GM18873 (cell line): ENCODE measurements around the gene RPP38.
A peak's percentile ranks its signal among the peaks of the same experiment; 100 is the strongest.

Experiments
- ATAC-seq: cut with Tn5 transposase; IDR thresholded peaks from one replicate; pipeline ENCODE4 v1.9.1; 2021; ENCODE audit warnings: mild to moderate bottlenecking, moderate library complexity, moderate number of reproducible peaks; ENCODE audit not compliant: unreplicated experiment, low FRiP score

The RPP38 gene

GRCh38 chr10:15106352-15107013 is 9.3 kb downstream of the RPP38 start:
- ATAC-seq, result peak; percentile 72

DNA sequence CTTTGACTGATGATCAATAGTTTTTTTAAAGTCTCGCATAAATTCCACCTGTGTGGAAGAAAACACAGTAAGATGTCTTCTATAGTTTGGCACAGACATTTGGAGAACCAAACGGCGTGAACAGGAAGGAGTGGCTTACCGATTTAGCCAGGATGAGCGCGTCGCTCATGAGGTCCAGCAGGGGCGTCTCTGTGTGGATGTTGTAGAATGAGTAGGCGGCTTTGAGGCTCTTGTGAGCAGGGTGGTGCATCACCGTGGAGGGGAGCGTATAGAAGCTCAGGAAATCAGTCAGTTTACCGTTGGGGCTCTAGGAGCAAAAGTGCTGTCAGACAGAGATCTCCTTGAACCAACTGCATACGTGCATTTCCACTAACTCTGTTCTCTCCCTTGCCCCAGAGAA is 15.5 kb downstream of the RPP38 start:
- ATAC-seq, result no peak

GRCh38 chr10:15113766-15114165 is 16.6 kb downstream of the RPP38 start:
- no peak for ATAC-seq

DNA sequence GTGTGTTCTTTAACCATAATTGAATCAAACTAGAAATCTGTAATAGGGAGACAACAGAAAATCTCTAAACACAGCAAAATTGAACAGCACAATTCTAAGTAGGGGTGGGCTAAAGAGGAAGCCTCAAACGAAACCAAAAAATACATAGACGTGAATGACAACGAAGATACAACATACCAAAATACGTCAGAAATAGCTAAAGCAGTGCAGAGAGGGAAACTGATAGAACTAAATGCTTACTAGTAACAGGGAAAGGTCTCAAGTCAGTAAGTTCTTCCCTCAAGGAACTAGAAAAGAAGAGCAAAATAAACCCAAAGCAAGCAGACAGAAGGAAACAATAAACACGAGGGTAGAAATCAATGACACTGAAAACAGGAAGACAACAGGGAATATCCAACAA is 19.1 kb downstream of the RPP38 start:
- ATAC-seq, result no peak

- no peak for ATAC-seq
These were observed 21.5 kb downstream of the RPP38 start for GRCh38 chr10:15118615-15119014.

DNA sequence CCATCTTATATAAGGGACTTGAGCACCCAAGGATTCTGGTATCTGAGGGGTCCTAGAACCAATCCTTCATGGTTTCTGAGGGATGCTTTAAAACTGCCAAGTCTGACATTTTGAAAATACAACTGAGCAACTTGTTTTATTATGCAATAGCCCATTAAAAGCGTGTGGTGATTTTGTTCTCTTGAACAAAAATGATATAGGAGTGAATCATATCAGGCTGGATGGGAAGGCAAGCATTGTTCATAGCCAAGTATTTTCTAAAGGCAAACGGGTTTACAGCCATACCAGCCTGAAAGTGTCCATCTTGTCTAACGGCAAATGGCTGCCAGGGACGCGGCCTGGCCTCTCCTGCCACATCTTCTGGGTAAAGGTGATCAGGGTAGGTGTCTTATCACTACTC is 23.4 kb downstream of the RPP38 start:
- no peak for ATAC-seq

DNA sequence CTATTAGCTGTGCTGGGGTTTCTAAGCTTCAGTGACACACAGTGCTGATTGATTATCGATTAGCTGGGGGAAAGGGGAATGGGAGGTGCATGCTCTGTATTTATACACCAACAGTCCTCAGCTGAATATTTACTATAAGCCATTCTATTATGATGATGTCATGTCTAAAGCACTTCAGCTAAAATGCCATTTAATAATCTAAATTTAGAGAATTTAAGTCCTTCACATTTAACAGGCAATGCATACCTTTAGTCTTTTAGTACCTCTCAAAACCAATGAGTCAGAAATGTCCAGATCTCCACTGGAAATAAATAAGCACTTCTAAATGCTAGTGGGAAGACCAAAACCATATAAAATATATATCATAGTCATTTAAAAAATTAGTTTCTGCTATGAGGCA is 24.6 kb downstream of the RPP38 start:
- no peak for ATAC-seq

DNA sequence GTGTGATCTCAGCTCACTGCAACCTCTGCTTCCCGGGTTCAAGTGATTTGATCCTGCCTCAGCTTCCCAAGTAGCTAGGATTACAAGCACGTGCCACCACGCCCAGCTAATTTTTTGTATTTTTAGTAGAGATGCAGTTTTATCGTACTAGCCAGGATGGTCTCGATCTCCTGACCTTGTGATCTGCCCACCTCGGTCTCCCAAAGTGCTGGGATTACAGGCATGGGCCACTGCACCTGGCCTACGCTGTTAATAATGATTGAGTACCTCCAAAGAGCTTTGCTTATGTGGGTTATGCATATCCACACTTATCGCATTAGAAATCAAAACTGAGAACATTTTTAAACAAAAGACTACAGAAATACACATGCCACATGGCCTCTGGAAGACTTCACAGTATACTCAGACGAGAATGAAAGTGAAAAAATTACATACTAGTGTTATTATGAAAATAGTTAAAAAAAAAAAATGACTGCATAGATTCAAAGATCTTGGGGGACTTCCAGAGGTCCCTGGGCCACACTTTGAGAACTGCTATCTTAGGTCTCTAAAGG is 25.4 kb downstream of the RPP38 start:
- ATAC-seq, result peak; percentile 92

DNA sequence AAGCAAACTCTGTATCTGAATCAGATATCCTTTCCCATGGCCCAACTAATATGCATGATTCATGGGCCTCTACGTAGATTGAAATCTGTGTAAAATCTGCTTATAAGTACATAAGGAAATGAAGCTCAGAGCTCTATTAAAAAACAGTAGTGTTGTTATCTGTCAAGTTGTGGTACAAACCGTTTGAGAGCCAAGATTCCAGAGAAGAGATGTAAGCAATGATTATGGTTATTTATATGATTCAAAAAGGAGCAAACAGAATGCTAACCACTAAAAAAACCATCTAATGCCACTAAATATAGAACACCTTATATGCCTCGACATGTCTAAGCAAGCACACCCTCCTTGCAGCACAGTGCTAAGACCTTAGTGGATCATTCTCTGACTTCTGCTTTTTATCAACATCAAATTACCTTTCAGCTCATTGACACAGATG is 26.6 kb downstream of the RPP38 start:
- ATAC-seq, result no peak

GRCh38 chr10:15124190-15124589 is 27.0 kb downstream of the RPP38 start:
- no peak for ATAC-seq

GRCh38 chr10:15124908-15125307 is 27.8 kb downstream of the RPP38 start:
- no peak for ATAC-seq

- no peak for ATAC-seq
These were observed 34.2 kb downstream of the RPP38 start for GRCh38 chr10:15131330-15131729.

DNA sequence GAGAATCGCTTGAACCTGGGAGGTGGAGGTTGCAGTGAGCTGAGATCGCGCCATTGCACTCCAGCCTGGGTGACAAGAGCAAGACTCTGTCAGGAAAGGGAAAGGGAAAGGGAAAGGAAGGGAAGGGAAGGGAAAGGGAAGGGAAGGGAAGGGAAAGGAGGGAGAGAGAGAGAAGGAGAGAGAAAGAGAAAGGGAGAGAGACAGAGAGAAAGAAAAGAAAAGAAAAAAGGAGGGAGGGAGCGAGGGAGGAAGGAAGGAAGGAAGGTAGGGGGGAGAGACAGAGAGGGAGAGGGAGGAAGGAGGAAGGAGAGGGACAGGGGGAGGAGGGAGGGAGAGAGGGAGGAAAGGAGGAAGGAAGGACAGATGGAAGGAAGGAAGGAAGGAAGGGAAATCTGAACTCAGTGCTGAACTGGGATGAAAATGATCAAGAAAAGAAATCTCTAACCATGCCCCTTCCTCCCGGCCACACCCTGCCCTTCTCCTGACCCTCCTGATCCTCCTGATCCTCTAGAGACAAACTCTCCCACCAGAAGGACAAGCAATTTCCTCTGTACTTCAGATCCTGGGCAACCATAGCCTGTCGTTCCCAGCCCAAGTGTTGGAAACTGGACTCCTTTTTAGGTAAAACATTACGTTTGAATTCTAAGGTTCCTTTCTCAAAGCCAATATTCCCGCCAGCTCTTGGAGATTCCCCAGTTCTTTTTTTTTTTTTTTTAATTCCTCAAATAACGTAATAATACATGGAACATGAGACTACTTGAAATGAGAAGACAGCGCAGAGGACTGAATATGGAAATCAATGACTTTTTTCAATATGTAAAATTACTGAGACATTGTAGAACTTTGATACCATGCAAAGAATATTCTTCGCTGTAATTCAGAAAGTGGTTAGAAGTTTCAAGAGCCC is 39.2 kb downstream of the RPP38 start:
- ATAC-seq, result no peak

DNA sequence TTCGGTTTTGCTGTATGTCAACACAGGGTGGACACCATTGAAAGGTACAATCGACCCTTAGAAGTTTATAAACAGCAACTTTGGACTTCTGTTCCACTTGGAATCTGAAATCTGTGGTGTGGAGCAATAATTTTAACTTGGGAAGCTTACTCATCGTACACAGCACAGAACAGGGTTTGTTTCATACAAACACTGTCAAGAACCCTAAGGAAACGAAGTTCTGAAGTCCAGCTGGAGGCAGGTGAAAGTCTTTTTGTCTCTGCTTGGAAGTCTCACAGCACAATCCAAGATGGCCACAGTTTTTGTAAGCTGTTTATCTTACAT is 39.8 kb downstream of the RPP38 start:
- ATAC-seq, result no peak

DNA sequence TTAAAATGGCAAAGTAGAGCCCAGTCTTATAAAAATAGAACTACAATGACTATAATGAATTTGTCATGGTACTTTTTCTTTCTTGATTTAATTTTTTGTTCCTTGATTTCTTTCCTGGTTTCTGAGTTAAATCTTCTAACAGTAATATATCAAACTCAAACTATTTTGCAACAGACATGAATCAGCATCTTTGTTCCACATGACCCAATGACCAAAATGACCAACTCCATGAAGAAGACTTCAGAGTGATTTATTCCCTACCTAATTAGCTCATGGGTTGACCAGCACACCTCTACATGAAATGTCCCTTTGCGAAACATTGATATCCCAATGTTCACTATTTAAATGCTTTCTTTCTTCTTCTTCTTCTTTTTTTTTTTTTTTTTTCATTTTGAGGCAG is 40.5 kb downstream of the RPP38 start:
- ATAC-seq, result no peak

DNA sequence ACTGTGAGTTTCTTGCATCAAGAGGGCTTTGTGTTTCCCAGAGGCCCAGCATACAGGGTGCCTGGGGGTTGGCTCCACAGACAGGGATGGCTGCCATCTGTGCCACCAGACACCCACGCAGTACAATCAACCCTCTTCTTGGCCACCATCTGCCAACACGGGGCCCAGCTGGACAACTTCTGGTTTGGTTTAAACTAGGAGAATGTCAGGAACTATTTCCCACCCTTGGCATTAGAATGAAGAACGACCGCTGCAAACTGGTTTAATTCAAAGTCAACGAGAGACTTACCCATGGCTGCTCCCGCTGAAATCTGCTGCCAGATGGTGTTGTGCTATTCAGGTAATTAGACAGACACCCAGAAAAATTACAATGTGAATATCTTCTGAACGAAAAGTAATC is 43.5 kb downstream of the RPP38 start:
- ATAC-seq, result no peak

- no peak for ATAC-seq
These were observed 44.2 kb downstream of the RPP38 start for GRCh38 chr10:15141136-15142054.

DNA sequence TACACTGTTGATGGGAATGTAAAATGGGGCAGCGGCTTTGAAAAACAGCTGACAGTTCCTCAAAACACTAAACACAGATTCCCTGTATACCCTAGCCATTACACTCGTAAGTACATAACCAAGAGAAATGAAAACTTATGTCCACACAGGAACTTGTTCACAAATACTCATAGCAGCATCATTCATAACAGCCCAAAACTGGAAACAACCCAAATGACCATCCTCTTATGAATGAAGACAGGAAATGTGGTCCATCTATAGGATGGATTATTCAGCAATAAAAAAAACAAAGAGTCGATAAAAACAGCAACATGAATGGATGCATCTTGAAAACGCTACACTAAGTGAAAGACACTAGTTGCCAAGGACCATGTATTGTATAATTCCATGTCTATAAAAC is 47.6 kb downstream of the RPP38 start:
- no peak for ATAC-seq

- ATAC-seq, result no peak
These were observed 49.2 kb downstream of the RPP38 start for GRCh38 chr10:15146366-15146765.

DNA sequence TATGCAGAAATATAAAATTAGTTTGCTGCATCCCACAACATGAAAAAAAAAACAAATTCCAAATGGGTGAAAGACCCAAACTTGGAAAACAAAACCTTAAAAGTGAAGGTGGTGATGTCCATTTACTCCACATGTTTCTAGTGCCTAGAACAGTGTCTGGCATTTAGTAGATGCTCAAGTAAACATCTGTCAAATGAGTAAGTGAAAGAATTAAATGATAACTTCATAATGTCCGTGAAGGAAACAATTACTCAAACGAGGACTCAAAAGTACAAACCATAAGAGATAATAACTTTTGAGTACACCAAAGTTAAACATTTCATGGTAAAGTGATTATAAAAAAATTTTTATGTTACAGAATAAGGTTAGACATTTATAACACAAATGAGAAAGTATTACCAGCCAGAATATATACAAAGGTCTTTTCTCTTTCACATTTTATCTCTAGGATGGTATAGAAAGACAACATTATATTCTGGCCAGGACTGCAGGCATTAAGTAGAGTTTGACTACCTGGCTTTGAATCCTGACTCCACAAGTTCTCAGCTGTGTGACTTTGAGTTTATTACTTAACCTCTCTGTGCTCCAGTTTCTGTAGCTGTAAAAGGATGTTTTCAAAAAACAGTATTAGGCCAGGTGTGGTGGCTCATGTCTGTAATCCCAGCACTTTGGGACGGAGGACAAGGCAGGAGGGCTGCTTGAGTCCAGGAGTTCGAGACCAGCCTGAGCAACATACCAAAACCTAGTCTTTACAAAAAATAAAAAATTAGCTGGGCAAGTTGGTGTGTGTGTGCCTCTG is 50.6 kb downstream of the RPP38 start:
- ATAC-seq, result no peak
